IPS-20b (cell line): ENCODE results near the gene PKN2.
A peak's percentile ranks its signal among the peaks of the same experiment; 100 is the strongest.

ENCODE experiments used
- H3K27ac ChIP-seq: one replicate; pipeline ENCODE4 v1.5.1; 2013; ENCODE audit warnings: low read length
- H3K27me3 ChIP-seq: 2 replicates; pipeline ENCODE4 v1.6.1; 2013; ENCODE audit warnings: mild to moderate bottlenecking, low read length, inconsistent platforms; ENCODE audit not compliant: insufficient read depth
- H3K36me3 ChIP-seq: 2 replicates; pipeline ENCODE4 v1.6.1; 2013; ENCODE audit warnings: low read depth, mild to moderate bottlenecking, inconsistent platforms, low read length, moderate library complexity; ENCODE audit not compliant: insufficient read depth
- H3K4me1 ChIP-seq: 2 replicates; pipeline ENCODE4 v1.6.1; 2013; ENCODE audit warnings: mild to moderate bottlenecking, control low read depth, inconsistent platforms, low read length, moderate library complexity; ENCODE audit not compliant: insufficient read depth
- H3K4me3 ChIP-seq: 2 replicates; pipeline ENCODE4 v1.5.1; 2013; ENCODE audit warnings: mild to moderate bottlenecking, low read length, inconsistent platforms
- H3K9ac ChIP-seq: 2 replicates; pipeline ENCODE4 v1.6.1; 2013; ENCODE audit warnings: low read depth, mild to moderate bottlenecking, inconsistent platforms, low read length, moderate library complexity
- H3K9me3 ChIP-seq: 2 replicates; pipeline ENCODE4 v1.6.1; 2013; ENCODE audit warnings: mild to moderate bottlenecking, low read depth, low read length, inconsistent platforms; ENCODE audit not compliant: insufficient read depth

Gene PKN2

DNA sequence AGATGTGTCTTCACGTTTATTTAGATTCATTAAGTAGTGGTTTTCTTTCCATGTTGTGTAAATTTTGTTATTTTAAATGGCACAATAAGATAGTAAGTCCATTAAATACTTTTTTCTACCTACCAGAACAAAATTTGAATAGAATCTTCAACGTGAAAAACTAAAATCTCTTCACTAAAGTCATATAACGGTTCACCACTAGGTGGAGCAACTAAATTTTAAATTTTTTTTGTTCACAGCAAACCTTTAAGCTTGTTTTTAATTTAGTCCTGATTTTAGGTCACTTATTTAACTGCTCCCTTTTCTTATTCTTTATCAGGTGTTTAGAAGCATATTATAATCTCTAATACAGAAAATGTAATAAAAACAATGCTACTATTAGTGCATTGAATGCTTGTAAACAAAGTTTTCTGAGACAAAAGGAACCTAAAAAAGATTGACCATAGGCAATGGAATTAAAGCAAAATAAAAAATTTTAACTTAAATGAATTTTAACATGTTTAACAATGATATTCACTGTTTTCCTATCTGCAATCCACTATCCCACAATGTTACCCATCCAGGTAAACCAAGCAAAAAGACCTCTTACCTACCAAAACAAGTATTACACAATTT is 28.3 kb upstream of the PKN2 start:
- H3K36me3 ChIP-seq = no peaks in the 10 kb centered on the region
- H3K27me3 ChIP-seq = no peaks in the 10 kb centered on the region
- peaks cover 1% of the 10 kb centered on the region; the same call in 1 of the 2 replicates for H3K4me1 ChIP-seq
- no peak overlapping the region for H3K4me3 ChIP-seq
- H3K27ac ChIP-seq = no peak overlapping the region
- H3K9ac ChIP-seq = no peak overlapping the region
- H3K9me3 ChIP-seq = no peaks in the 10 kb centered on the region

DNA sequence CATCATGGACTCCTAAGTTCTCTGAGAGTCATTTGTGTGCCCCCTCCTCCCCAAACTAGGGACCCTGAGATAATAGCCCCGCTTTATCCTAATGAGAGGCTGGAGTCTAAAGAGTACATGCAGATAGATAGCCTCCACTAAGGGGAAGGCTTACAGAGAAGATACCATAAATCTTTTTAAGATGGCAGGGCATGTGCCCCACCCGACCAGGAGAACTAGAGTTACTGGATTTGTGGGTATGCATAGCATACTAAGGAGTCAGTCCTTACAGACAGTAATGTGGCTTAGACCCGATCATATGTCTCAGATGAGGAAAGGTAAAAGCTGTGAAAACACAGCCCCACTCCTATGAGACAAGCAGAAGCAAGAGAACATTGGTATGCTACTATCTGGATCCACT is 25.7 kb upstream of the PKN2 start:
- no peaks in the 10 kb centered on the region for H3K9me3 ChIP-seq
- no peak overlapping the region for H3K4me3 ChIP-seq
- no peaks in the 10 kb centered on the region for H3K36me3 ChIP-seq
- peaks cover 7% of the 10 kb centered on the region for H3K4me1 ChIP-seq
- H3K27me3 ChIP-seq = no peaks in the 10 kb centered on the region
- no peak overlapping the region for H3K9ac ChIP-seq
- H3K27ac ChIP-seq = no peak overlapping the region

DNA sequence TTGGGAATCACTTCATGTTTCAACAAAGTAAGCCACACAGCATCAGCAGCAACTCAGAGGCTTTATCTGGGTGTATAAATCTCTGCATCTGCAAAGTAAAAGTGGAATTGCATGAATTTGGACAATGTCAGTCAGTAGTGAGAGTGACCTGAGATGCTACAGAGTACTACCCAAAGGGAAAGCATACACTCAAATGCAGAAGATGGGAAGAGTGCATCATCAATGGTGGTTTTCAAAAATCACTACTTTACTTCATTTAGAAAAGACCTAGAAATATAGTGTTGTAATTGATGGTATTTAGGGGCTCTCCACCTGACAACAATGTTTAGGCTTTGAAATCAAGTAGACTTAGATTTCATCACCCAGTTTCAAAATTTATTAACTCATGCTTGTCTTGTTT is 24.5 kb upstream of the PKN2 start:
- no peaks in the 10 kb centered on the region for H3K9me3 ChIP-seq
- no peak overlapping the region for H3K27ac ChIP-seq
- H3K36me3 ChIP-seq = no peaks in the 10 kb centered on the region
- no peak overlapping the region for H3K9ac ChIP-seq
- H3K4me3 ChIP-seq = no peak overlapping the region
- H3K4me1 ChIP-seq = peaks cover 7% of the 10 kb centered on the region
- no peaks in the 10 kb centered on the region for H3K27me3 ChIP-seq

DNA sequence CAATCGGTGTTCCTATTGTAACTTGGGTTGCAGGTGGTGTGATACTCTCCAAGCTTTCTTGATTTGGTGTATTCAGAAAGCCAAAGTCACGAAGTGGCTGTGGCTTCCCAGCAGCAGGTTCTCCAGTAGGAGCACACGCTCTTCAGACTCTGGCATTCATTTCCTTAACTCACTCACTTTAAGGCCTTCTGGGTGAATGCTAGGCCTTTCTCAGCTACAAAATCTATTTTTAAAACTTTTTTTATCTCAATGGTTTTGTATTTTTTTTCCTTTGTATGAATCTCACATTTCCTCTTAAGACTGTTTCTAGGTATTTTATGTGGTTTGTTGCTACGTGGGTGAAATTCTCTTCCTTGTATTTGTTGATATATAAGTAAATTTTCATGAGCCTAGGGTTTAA is 22.9 kb upstream of the PKN2 start:
- Histone ChIP-seq H3K27me3 (no peaks in the 10 kb centered on the region), H3K4me1 (peaks cover 7% of the 10 kb centered on the region), H3K36me3 (no peaks in the 10 kb centered on the region), H3K9me3 (no peaks in the 10 kb centered on the region), H3K27ac (no peak overlapping the region), H3K9ac (0 out of 2 replicates have a peak overlapping the region, but pooled peaks have one; percentile 28), H3K4me3 (no peak overlapping the region)

DNA sequence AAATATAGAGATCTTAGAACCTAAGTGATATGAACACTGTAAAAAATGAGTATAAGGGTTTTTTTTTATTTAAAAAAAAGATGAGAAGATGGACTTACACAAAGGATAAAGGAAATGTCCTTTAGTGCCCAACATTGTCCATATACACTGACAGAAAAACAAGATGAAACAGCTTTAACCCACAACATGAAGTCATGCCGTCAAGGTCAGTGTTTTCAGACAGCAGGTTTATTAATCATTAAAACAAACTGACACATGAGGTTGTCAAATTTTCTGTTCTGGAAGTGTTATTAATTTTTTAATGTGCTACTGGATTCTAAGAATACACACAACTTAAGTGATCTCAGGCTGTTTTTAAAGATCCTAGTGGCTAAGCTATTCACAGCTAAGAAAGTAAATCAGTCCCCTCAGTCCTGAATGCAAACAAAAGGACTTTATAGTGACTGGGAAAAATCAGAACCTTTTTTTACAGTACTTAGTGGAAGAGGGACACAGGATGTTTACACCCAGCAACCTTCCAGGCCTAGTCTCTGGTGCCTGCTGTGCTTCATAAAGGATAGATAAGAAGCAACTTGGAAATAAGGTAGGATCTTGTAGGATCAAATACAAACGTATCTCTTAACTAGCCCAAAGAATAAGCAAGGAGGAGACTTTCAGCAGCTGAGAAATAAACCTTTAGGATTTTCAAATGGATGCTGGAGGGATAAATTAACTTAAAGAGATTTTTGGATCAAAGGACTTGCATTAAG is 21.9 kb upstream of the PKN2 start:
- Histone ChIP-seq H3K27me3 (no peaks in the 10 kb centered on the region), H3K4me1 (peaks cover 7% of the 10 kb centered on the region), H3K36me3 (no peaks in the 10 kb centered on the region), H3K9me3 (no peaks in the 10 kb centered on the region), H3K27ac (peak overlapping the region; percentile 23), H3K4me3 (no peak overlapping the region), H3K9ac (peak overlapping the region; percentile 18; the same call in 1 of the 2 replicates)

DNA sequence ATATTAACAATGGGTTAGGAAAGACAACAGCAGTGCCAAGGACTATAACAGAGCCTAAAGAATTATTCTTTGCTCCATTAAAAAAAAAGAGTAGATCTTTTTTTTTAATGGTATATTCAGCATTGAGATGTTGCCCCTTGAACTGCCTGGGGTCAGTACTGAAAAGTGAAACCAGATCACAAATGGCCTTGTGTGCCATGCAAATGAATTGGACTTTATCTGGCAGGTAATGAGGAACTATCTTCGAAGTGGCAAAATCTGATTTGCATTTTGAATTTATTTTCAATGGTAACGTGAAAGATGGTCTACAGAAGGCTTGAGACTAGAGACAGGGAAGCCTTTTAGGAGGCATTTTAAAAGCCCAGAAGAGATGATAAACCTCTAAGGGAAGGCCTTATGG is 21.4 kb upstream of the PKN2 start:
- Histone ChIP-seq H3K27me3 (no peaks in the 10 kb centered on the region), H3K4me1 (peaks cover 7% of the 10 kb centered on the region), H3K9ac (peak overlapping the region; percentile 18; the same call in 1 of the 2 replicates), H3K4me3 (no peak overlapping the region), H3K9me3 (no peaks in the 10 kb centered on the region), H3K36me3 (no peaks in the 10 kb centered on the region), H3K27ac (no peak overlapping the region)

DNA sequence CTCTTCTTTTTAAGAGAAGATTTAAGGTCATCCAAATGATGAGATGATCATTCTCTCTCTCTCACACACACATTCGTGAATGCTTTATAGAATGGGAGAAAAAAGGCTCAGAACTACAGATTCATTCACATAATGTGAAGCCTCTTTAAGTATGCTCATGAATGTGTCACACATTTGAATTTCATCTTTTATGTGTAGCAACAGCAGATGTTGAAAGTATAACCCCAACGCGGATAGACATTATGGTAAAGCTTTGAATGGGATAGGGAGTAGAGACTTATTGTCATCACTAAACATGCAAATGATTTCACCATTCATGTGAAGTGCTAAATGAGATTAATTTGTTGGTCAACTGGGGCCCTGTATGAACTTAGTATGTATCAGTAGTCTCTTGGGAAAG is 15.7 kb upstream of the PKN2 start:
- no peak overlapping the region for H3K27ac ChIP-seq
- H3K36me3 ChIP-seq = no peaks in the 10 kb centered on the region
- no peaks in the 10 kb centered on the region for H3K4me1 ChIP-seq
- H3K9ac ChIP-seq = no peak overlapping the region
- no peak overlapping the region for H3K4me3 ChIP-seq
- no peaks in the 10 kb centered on the region for H3K9me3 ChIP-seq
- no peaks in the 10 kb centered on the region for H3K27me3 ChIP-seq

DNA sequence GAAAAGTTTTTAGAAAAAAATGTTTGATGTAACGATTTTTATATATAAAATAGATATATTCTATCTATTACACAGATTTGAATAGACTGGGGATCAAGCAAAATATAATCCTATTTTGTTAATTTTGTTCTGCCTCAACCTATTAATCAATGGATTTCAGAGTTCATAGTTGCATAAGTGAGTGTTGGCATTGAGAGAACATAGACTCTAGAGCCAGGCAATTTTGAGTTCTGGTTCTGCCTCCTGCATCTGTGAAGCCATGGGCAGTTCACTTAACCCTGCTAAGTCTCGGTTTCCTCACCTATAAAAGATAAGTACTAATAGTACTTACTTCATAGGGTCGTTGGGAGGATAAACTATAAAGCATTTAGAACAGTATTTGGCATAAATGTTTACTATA is 13.6 kb upstream of the PKN2 start:
- H3K4me3 ChIP-seq = no peak overlapping the region
- no peaks in the 10 kb centered on the region for H3K9me3 ChIP-seq
- H3K27me3 ChIP-seq = no peaks in the 10 kb centered on the region
- H3K27ac ChIP-seq = no peak overlapping the region
- H3K9ac ChIP-seq = no peak overlapping the region
- H3K36me3 ChIP-seq = no peaks in the 10 kb centered on the region
- H3K4me1 ChIP-seq = no peaks in the 10 kb centered on the region

DNA sequence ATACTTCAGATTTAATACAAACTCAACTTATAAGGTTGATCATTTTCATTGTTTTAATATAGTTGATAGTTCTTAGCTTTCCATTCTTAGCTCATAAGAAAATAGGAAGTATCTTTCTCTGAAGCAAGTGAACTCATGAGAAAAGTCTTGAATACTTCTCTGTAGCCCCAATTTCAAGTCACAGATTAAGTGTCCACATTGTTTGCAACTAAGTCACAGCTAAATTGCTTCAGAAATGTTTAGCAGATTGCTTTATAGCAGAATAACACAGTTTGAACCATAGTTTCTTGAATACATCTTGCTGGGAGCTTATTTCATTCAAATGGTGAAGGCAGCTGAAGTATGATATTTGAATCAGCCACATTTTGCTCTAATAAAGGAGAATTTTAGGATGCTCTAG is 10.6 kb upstream of the PKN2 start:
- H3K4me1 ChIP-seq = no peaks in the 10 kb centered on the region
- no peaks in the 10 kb centered on the region for H3K9me3 ChIP-seq
- H3K4me3 ChIP-seq = no peak overlapping the region
- H3K27me3 ChIP-seq = no peaks in the 10 kb centered on the region
- no peak overlapping the region for H3K27ac ChIP-seq
- no peak overlapping the region for H3K9ac ChIP-seq
- H3K36me3 ChIP-seq = no peaks in the 10 kb centered on the region

DNA sequence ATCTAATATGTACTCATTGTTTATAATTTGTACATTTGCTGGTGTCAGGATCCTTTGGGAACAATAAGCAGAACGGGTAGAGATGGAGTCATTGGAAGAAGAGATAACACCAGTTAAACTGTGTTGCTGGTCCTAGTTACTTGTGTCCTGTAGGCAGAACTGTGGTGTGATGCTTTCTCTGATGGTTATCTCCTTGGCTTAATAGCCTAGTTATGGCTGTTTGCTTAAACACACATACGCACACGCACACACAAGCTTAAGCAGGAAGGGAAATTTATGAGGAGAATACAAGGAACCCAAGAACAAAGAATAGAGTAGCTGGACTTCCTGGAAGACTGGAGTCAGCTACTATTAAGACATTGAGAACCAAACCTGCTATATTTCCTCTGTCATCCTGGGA is 5.7 kb upstream of the PKN2 start:
- Histone ChIP-seq H3K4me3 (no peak overlapping the region), H3K4me1 (no peaks in the 10 kb centered on the region), H3K27ac (no peak overlapping the region), H3K36me3 (no peaks in the 10 kb centered on the region), H3K9ac (no peak overlapping the region), H3K27me3 (no peaks in the 10 kb centered on the region), H3K9me3 (no peaks in the 10 kb centered on the region)

DNA sequence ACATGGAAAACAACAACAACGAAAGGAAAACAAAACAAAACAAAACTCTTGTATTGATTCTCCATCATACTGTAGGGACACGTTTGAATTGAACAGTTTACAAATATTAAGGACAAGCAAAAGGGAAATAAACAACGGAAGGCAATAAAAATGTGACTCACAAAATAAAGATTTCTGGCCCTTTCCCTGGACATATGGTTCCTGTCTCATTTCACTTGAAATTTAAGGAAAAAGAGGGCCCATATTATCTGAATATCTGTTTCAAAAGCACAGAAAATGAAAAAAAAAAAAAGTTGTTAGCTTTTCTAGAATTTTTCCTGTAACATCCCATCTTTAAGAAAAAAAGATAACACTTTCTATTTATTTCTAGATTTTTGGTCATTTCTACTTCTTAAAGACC is 3.6 kb upstream of the PKN2 start:
- Histone ChIP-seq H3K4me3 (no peak overlapping the region), H3K27ac (no peak overlapping the region), H3K9me3 (no peaks in the 10 kb centered on the region), H3K36me3 (no peaks in the 10 kb centered on the region), H3K27me3 (no peaks in the 10 kb centered on the region), H3K9ac (no peak overlapping the region), H3K4me1 (no peaks in the 10 kb centered on the region)

DNA sequence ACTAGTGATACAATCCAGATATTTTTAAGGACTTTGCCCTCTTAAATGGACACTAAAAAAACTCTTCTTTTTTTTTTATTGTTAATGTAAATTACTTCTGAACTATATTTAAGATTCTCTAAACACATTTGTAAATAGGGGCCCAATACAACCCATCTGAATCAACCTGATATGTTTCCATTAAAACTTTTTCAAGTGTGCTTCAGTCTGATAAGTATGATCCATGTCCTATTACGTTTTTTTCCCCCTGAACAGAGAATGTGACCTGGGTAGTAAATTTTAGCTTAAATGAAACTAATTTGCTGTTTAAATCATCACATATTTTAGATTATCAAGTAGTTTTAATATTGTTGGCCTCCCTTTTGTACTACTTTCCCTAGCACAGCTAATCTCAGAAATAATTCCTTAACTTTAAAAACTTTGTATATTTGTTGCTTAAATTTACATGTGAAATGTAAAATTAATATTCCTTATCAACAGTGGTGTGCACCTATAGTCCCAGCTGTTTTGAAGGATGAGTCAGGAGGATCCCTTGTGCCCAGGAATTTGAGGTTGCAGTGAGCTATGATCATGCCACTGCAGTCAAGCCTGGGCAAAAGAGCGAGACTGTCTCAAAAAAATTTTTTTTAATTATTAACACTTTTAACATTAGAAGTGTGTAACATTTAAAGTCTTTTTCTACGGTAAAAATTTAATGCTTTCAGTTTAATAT is 3.0 kb upstream of the PKN2 start:
- Histone ChIP-seq H3K27ac (no peak overlapping the region), H3K4me3 (no peak overlapping the region), H3K9ac (no peak overlapping the region), H3K4me1 (no peaks in the 10 kb centered on the region; the same call in 1 of the 2 replicates), H3K27me3 (no peaks in the 10 kb centered on the region), H3K36me3 (no peaks in the 10 kb centered on the region), H3K9me3 (no peaks in the 10 kb centered on the region)
